ENCODE data around the gene HSBP1L1. TPM values are rescaled to one million over a fixed set of nuclear protein-coding genes. Genes with fewer than 3 reads are reported as not detected.
"Not testable (repeated sequence)": the region's sequence is repeated elsewhere in the genome, so short reads cannot be mapped to it uniquely, and the experiment has no call there.

HSBP1L1 gene
- total RNA-seq, 1 experiment from 2014 or later: 26.2 TPM

DNA sequence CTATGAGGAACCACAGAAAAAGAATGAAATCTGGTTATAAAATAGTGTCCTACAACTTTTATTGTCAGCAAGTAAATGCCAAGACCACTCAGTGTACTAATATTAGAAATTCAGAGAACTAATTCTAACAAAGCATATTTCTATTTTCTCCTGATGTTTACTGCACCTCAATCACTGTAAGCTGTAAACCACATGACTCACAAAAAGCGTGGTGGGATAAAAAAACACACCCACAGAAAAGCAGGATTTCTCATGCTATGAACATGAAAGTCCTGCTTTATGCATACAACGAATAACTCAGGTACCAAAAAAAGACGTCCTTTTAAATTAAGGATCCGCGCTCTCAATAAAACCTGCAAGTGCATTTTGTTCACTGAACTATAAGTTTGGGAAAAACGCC lies 23.1 kb downstream of the HSBP1L1 start:
- no peak for DNase-seq (ENCODE audit: low spot score)

DNA sequence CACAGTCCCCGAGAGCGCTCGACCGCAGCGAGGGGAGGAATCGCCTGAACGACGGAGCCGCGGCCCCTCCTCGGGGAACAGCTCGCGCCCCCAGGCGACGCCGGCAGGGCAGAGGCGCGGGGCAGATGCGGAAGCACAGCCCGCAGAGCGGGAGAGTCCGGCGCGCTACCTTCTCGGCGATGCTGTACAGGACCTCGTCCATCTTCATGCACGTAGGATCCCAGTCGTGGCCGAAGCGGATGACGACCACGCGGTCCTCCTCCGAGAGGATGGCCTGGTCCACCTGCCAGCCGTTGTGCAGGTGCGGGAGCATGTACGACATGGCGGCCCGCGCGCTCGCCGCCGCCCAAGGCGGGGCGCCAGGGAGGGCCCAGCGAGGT lies 23.6 kb downstream of the HSBP1L1 start:
- DNase-seq (ENCODE audit: low spot score): peak; percentile 41

DNA sequence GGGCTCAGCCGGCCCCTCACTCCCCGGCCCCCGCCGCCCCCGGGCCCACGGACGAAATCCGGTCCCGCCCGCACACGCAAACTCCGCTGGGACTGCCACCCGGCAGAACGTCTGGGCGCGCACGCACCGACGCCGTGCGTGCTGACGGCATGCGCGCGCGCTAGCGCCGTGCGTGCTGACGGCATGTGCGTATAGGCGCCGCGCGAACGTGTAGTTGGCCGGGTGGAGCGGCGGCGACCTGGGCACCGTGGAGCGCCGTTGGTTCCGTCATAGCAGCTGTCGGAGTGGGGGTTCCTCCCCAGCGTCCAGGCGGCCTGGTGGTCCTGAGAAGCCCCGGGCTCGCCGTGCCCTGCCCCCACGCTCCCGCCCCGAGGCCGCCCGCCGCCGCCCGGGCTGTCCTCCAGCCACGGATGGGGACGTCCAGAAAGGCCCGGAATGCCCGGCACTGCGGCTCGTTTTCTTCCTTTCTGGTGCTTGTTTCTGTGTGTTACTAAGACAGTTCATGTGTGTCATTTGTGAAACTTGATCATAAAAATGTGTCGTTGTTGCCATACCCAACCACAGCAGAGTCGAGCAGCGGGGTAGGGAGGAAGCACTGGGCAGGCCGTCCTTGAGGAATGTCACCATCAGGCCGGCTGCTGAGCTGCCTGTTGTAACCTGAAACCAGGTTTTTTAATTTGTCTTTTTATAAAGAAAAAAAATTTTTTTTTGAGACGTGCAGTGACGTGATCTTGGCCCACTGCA lies 24.2 kb downstream of the HSBP1L1 start, which contains the start of gene TXNL4A:
TSS of gene TXNL4A (minus strand) at position 113 of the 744 bp plus-strand sequence. CDS start 171 bp downstream, outside the sequence.
- DNase-seq (ENCODE audit: low spot score): peak; percentile 87

DNA sequence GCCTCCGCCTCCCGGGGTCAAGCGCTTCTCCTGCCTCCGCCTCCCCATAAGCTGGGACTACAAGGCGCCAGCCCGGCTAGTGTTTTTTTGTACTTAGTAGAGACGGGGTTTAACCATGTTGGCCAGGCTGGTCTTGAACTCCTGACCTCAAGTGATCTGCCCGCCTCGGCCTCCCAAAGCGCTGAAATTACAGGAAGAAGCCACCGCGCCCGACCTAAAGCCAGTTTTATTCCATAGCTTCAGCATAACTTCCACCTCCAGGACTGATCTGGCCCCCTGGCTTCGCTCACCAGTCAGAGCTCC lies 24.7 kb downstream of the HSBP1L1 start:
- no peak for DNase-seq (ENCODE audit: low spot score)

DNA sequence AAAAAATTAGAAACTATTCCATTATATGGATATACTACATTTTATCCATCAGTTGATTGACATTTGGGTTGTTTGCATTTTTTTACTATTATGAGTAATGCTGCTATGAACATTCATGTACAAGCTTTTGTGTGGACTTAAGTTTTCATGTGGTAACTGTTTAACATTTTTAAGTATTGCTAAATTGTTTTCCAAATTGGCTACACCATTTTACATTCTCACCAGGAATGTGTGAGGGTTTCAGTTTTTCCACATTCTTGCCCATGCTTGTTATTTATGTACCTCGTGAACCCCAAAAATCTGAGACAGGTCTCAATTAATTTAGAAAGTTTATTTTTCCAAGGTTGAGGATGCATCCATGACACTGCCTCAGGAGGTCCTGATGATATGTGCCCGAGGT lies 27.1 kb downstream of the HSBP1L1 start:
- DNase-seq (ENCODE audit: low spot score): no peak

DNA sequence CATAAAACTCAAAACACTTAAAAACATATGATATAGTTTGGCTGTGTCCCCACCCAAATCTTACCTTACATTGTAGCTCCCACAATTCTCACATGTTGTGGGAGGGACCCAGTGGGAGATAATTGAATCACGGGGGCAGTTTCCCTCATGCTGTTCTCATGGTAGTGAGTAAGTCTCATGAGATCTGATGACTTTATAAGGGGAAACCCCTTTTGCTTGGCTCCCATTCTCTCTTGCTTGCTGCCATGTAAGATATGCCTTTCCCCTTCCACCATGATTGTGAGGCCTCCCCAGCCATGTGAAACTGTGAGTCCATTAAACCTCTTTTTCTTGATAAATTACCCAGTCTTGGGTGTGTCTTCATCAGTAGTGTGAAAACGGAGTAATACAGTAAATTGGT lies 35.3 kb downstream of the HSBP1L1 start:
- not testable (repeated sequence) for DNase-seq (ENCODE audit: low spot score)

DNA sequence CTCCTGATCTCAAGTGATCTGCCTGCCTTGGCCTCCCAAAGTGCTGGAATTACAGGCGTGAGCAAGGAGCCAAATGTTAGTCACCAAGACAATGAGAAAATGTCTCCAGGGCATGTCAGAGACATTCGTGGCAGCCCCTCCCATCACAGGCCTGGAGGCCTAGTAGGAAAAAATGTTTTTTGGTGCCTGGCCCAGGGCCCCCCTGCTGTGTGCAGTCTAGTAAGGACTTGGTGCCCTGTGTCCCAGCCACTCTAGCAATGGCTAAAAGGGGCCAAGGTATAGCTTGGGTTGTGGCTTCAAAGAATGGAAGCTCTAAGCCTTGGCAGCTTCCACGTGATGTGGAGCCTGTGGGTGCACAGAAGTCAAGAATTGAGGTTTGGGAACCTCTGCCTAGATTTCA lies 36.4 kb downstream of the HSBP1L1 start:
- no peak for DNase-seq (ENCODE audit: low spot score)

DNA sequence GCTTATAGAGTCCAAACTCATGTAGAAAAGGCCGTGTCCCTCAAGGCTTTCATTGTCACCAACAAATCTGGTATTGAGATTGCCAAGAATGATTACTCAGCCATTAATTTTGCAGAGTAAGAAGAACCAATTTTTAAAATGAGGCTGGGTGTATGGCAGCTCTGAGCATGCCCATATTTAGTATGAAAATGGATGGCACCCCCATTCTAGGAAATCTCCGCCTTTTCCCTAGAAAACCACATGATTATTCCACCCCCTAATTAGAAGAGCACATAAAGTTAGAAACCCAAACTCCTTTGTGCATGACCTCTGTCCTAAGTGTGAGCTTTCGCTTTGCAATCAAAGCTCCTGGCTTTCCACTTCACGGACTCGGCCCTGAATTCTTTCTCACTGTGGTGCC lies 38.0 kb downstream of the HSBP1L1 start:
- DNase-seq (ENCODE audit: low spot score): no peak

DNA sequence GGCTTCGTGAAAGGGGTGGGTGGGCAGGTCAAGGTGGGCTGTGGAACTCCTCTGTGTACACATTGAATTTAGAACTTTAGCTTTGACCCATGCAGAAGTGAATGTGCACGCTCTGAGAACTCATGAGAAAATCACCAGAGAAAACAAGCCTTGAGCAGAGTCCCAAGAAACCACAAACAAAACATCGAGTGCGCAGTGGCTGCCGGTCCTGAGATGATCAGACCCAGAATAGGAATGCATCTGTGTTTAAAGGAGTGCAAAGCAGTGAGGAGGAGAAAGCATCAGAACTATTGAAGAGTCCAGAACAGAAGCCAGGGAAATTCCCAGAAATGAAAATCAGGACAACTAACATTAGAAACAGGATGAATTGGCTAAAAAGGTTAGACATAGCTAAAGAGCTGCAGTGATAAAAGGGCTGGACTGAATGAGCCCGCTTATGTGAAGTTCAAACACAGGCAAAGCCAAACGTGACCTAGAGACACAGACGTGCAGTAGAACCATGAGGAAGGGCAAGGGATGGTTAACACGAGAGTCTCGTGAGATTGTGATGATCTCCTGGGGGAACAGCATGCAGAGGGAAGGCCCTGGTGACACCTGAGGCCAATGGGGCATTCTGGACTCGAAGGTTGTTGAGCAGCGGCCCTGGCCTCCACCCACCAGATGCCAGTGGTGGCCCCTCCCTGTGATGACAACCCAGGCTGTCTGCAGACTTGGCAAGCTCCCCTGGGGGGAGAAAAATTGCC lies 40.3 kb downstream of the HSBP1L1 start:
- DNase-seq (ENCODE audit: low spot score): no peak

DNA sequence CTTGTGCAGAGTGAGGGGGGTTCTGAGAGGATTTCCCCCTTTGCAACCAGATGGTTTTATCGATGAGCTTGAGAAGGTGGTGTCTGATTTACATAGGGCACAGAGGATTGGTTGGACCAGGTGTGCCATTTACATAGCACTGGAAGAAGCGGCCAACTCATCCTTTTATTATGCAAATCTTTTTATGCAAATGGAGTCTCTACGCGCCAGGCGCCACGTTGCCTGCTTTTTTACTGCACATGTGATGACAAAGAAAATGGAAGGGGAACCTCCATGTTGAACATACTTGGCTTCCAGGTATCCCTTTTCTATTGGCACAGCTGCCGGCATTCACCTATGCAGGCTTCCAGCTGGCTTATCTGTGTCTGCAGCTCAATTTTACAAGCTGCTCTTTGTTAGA lies 42.3 kb downstream of the HSBP1L1 start:
- DNase-seq (ENCODE audit: low spot score): no peak

DNA sequence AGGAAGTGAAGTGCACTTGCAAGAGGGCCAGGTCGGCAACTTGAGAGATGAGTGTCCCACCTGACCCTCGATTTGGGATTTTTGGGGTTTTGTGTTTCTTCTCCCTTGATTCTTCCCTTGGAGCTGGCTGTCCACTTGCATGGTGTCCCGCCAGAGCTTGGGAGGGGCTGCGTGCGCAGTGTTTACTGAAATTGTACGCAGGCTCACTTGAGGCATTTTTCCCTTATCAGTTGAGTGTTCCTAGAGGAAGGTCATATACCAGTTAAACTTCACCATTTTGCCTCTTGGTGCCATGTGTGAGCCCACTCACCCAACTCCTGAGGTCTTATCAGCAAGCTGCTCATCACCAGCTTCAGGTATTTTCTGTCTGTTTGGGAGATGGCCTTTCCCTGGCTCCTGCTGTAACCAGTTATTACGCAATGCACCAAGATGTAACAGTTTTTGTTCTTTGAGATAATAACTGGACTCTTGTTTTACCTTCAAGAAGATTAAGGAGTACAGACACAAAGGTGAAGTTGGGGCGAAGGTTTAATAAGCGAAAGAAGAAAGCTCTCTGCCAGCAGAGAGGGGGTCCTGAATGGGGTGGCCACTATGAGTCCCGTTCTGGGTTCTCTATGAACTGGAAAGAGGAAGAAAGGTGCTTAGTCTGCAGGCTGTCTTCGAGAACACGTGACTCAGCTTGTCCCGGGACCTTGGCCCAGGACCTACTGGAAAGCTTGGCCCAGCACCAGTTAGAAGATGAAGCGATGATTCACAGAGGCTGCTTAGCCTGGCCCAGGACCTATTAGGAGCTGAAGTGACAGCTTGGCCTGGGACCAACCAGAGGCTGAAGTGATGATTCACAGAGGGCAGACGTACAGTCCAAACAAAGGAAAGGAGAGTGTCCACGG lies 45.5 kb downstream of the HSBP1L1 start:
- peak; percentile 94 for DNase-seq (ENCODE audit: low spot score)

DNA sequence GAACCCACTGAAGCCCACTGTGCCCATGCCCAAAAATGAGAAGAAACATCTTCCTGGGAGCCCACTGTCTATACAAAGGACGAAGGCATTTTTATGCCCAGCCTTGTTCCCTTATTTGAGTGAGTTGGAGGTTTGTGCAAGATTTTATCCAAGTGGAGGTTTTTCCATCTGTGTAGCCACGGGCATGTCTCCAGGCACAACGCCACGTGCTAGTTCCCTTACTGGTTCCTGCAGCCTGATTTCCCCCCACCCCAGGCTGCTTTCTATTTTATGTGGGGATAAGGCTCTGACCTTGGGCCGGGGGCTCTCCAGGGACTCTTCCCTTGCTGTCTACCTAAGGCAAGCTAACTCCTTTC lies 46.1 kb downstream of the HSBP1L1 start:
- no peak for DNase-seq (ENCODE audit: low spot score)

DNA sequence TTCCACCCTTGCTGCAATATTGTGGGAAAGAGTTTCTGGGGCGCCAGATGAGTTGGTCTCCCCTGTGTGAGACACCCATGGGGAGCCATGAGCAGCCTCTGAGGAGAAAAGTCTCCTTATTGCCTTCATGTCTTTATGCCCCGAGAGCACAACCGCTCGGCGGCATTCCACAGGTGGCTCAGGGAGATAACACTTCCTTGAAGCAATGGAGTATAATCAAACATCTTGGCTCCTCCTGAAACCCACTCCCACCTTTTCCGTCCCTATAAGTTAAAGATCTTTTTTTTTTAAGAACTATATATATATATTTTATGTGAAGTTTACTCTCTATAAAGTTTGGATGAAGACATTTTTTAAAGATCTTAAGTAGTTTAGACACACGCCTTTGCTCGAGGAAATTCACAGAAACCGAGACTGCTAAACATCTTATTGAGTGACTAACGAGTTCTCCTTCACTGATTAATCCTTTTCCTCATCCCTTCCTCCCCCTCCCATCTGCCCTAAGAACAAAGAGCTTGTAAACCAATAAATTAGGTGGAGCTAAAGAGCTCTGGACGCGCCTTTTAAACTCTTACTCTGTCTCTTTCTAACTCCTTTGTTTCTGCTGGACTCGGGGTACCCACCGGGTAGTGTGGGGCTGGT lies 47.2 kb downstream of the HSBP1L1 start:
- DNase-seq (ENCODE audit: low spot score): not testable (repeated sequence)

DNA sequence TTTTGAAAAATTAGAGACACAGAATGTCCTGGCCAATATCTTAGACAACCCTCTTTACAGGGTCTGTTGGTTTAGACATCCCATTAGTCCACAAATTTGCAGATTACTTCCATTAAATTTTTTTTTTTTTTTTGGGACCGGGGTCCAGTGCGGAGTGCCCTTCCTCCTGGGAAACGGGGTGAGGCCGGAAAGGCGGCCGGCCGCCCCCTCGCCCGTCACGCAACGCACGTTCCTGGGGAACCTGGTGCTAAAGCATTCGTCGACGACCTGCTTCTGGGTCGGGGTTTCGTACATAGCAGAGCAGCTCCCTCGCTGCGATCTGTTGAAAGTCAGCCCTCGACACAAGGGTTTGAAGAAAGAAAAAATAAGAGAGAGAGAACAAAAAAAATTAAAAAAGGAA lies 48.3 kb downstream of the HSBP1L1 start:
- no peak for DNase-seq (ENCODE audit: low spot score)

Other genes with a start within 250 kb of the HSBP1L1 start
- not detected in 2 replicates for gene KCNG2, start 166.7 kb upstream of the HSBP1L1 start, total RNA-seq (2014; rRNA removed; shearing (Covaris generic))
- 17.4 and 25.6 TPM in 2 replicates for gene SLC66A2, start 13.0 kb upstream of the HSBP1L1 start, total RNA-seq (2014; rRNA removed; shearing (Covaris generic))
- 144 and 146 TPM in 2 replicates for gene TXNL4A, start 23.9 kb downstream of the HSBP1L1 start, total RNA-seq (2014; rRNA removed; shearing (Covaris generic))
- 51.9 and 66.1 TPM in 2 replicates for gene RBFA, start 69.8 kb downstream of the HSBP1L1 start, total RNA-seq (2014; rRNA removed; shearing (Covaris generic))
- gene ADNP2, start 144.6 kb downstream of the HSBP1L1 start, total RNA-seq (2014; rRNA removed; shearing (Covaris generic)): 21.3 and 27.8 TPM in 2 replicates

Data from H4 (cell line).